Suprapubic skin (tissue), 4 donors: Measurements from ENCODE around the gene PHEX. TPM values are rescaled to one million over a fixed set of nuclear protein-coding genes. Genes with fewer than 3 reads are reported as not detected.

ENCODE experiments used
- DNase-seq, 2 donors: peaks; one replicate each; pipeline ENCODE4 v3.0.0-alpha.2; 2019; ENCODE audit warnings: low spot score in 2 of 2
- H3K27ac ChIP-seq: fragments of 200-600 bp; sonication (generic); one replicate; pipeline ENCODE4 v1.5.1; 2019
- H3K27me3 ChIP-seq: fragments of 200-600 bp; sonication (generic); one replicate; pipeline ENCODE4 v1.5.1; 2019
- H3K36me3 ChIP-seq: fragments of 200-600 bp; sonication (generic); one replicate; pipeline ENCODE4 v1.5.1; 2019
- H3K4me1 ChIP-seq: fragments of 200-600 bp; sonication (generic); one replicate; pipeline ENCODE4 v1.5.1; 2019
- H3K4me3 ChIP-seq: fragments of 200-600 bp; sonication (generic); one replicate; pipeline ENCODE4 v1.5.1; 2019; ENCODE audit warnings: mild to moderate bottlenecking
- H3K9me3 ChIP-seq: fragments of 200-600 bp; sonication (generic); one replicate; pipeline ENCODE4 v1.5.1; 2019
- EP300 ChIP-seq: sonication (generic); formaldehyde crosslinking; IDR thresholded peaks from one replicate; pipeline ENCODE4 v1.6.1; 2017; ENCODE audit warnings: antibody characterized with exemption
- POLR2A ChIP-seq, 2 donors: fragments of 450-650 bp; IDR thresholded peaks; one replicate each; pipeline ENCODE4 v1.6.1; 2017; ENCODE audit warnings: antibody characterized with exemption in 2 of 2, mild to moderate bottlenecking in 2 of 2, moderate library complexity in 2 of 2
- POLR2AphosphoS5 ChIP-seq, 3 donors: sonication (generic); formaldehyde crosslinking; IDR thresholded peaks; one replicate each; pipeline ENCODE4 v1.6.1; 2017; ENCODE audit warnings: antibody characterized with exemption in 3 of 3
- WGBS: methylation state at CpG from one replicate; pipeline ENCODE4 v1.1.5; 2018; 5-methylcytosine and 5-hydroxymethylcytosine counted together
- total RNA-seq, 4 donors: library from RNA; depleted of rRNA; stranded (reverse); fragments of >200 nt; gene quantifications; one replicate each; pipeline ENCODE4 v1.1.0, GENCODE V29; 2016
- TF ChIP-seq, protein P1 (sequence below), 2 donors: fragments of 200-600 bp in 1 of 2; fragments of 450-650 bp in 1 of 2; sonication (generic) in 1 of 2; IDR thresholded peaks; one replicate each; pipeline ENCODE4 v1.5.1; 2016 to 2019; ENCODE audit warnings: antibody characterized with exemption in 2 of 2, mild to moderate bottlenecking in 1 of 2, moderate library complexity in 1 of 2

The PHEX gene
- total RNA-seq, 4 donors from 2014 or later, result 0.21 to 0.32 (median 0.30) TPM; not detected in 1

DNA sequence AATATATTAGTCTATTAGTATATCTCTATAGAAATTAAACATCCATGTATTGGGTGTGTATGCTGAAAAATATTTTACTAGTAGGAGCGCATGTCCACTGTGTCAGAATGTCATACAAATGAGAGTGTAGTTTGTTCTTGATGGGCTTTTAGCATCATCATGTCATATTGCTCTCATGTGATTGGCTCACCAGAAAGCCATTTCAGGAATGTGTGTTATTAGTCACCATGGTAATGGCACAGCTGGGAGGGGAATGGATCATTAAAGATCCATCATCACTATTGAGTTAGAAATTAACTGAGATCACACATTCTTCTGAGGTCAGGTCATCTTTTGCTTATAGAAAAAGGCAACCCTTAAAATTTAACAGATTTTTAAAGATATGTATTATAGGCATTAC, 77.3 kb downstream of the PHEX start:
- WGBS, result 93% methylated on average over 1 of the region's 1 CpG
- no peak for TF ChIP-seq POLR2A (IDR thresholded peaks at IDR 0.05)
- TF ChIP-seq EP300, result no peak
- no peak for TF ChIP-seq POLR2AphosphoS5 (IDR thresholded peaks at IDR 0.05)
- TF ChIP-seq, protein P1, sequence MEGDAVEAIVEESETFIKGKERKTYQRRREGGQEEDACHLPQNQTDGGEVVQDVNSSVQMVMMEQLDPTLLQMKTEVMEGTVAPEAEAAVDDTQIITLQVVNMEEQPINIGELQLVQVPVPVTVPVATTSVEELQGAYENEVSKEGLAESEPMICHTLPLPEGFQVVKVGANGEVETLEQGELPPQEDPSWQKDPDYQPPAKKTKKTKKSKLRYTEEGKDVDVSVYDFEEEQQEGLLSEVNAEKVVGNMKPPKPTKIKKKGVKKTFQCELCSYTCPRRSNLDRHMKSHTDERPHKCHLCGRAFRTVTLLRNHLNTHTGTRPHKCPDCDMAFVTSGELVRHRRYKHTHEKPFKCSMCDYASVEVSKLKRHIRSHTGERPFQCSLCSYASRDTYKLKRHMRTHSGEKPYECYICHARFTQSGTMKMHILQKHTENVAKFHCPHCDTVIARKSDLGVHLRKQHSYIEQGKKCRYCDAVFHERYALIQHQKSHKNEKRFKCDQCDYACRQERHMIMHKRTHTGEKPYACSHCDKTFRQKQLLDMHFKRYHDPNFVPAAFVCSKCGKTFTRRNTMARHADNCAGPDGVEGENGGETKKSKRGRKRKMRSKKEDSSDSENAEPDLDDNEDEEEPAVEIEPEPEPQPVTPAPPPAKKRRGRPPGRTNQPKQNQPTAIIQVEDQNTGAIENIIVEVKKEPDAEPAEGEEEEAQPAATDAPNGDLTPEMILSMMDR (IDR thresholded peaks at IDR 0.05), result no peak

DNA sequence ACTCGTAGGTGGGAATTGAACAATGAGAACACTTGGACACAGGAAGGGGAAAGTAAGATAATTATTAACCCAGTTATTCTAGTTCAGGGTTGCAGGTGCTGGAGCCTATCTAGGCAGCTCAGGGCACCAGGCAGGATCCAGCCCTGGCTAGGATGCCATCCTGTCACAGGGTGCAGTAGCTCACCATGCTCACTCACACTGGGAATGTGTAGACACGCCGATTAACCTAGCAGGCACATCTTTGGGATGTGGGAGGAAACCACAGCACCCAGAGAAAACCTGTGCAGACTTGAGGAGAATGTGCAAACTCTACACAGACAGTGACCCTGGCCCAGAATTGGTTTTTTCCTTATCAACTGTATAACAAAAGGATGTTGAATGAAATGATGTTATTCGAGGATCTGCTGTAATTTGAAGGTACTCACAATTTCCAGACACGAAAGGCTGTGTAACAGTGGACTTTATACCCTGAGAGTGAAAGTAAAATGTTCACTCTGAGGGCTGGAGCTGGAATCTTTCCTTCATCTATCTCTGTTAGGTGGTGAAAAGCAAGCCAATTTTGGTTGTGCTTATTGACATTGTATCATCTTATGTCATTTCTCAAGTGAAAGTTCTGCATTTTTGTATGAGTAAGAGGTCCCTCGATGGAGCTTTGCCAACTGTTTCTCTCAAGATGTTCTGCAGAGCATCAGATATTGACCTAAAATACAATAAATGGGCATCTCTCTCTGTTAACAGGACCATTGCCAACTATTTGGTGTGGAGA, 78.8 kb downstream of the PHEX start:
- Histone ChIP-seq H3K4me3 (no peak overlapping the region), H3K27ac (no peak overlapping the region), H3K36me3 (no peaks in the 10 kb centered on the region), H3K9me3 (no peaks in the 10 kb centered on the region), H3K4me1 (no peaks in the 10 kb centered on the region), H3K27me3 (no peaks in the 10 kb centered on the region)
- 71% methylated on average over 6 of the region's 6 CpGs for WGBS
- DNase-seq, result no peak
- TF ChIP-seq POLR2AphosphoS5 (IDR thresholded peaks at IDR 0.05) (no peak), POLR2A (IDR thresholded peaks at IDR 0.05) (no peak), EP300 (no peak)
- TF ChIP-seq, protein P1 (IDR thresholded peaks at IDR 0.05), result no peak

More for the DNA sequence above, 77.3 kb downstream of the PHEX start:
- H3K4me1 ChIP-seq, result no peaks in the 10 kb centered on the region
- H3K27me3 ChIP-seq, result no peaks in the 10 kb centered on the region
- no peaks in the 10 kb centered on the region for H3K36me3 ChIP-seq
- no peak overlapping the region for H3K4me3 ChIP-seq
- DNase-seq, result no peak
- H3K27ac ChIP-seq, result no peak overlapping the region
- H3K9me3 ChIP-seq, result no peaks in the 10 kb centered on the region

DNA sequence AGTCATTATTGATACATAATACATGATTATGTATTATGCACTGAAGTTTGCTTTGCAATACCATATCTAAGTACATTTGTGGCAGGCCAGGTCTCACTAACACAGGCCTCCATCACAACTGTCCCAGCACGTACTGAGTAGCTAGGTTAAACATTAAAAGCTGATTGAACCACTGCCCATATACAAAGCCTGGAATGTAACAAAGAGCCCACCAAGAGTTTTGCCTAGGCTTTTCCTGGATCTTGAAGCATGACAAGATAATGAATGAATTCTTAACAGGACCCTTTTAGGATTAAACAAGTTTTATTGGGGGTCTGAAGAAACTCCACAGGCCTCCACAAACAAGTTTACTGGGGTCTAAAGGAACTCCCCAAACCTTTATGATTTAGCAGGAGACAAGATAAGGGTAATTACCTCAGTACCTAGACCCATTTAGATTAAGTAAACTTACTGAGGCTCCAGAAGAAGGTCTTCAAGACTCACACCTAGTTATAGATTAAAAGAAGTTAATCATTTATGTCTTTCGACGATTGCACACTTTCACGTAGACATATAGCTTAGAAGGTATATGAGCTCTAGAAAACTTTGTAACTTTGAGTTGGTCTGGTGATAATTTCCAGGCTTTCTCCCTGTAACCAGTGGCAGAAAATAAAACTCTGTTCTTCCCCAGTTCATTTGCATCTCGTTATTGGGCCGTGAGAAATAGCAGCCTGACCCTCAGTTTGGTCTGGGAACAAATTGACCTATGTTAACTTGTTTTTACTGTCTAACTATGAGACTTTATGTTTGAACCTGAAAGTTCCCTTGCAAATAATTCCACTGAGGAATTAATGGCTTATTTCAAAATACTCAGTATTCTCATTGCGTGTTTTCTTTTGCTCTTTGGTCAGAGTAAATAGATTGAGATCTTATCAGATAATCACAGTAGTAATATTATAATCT, 84.8 kb downstream of the PHEX start:
- no peaks in the 10 kb centered on the region for H3K36me3 ChIP-seq
- H3K4me3 ChIP-seq, result no peak overlapping the region
- H3K9me3 ChIP-seq, result no peaks in the 10 kb centered on the region
- no peak for TF ChIP-seq POLR2A (IDR thresholded peaks at IDR 0.05)
- no peak for TF ChIP-seq POLR2AphosphoS5 (IDR thresholded peaks at IDR 0.05)
- no peak for TF ChIP-seq EP300
- TF ChIP-seq, protein P1 (IDR thresholded peaks at IDR 0.05), result no peak
- no peaks in the 10 kb centered on the region for H3K27me3 ChIP-seq
- no peaks in the 10 kb centered on the region for H3K4me1 ChIP-seq
- no peak overlapping the region for H3K27ac ChIP-seq
- 78% methylated on average over 7 of the region's 7 CpGs for WGBS
- no peak for DNase-seq

DNA sequence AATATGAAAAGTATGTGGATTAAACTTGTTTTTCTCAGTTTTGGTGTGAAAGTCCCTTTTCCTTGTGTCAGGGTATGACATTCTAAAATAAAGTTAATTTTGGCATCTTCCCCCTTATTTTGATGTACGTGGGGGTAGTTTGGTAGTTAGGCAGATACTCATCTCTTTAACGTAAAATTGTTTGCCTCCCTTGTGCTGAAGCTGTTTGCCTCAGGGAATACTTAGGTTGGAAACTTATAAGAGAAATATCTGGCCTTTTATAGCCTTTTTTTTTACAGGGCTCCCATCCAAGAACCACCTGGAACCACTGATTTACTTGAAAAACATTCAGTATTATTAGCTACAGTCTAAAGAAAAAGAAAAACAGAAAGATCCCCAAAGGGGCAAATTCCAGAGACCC, 85.5 kb downstream of the PHEX start:
- no peak overlapping the region for H3K27ac ChIP-seq
- no peaks in the 10 kb centered on the region for H3K36me3 ChIP-seq
- WGBS, result 21% methylated on average over 2 of the region's 2 CpGs
- H3K27me3 ChIP-seq, result no peaks in the 10 kb centered on the region
- no peak for TF ChIP-seq EP300
- H3K9me3 ChIP-seq, result no peaks in the 10 kb centered on the region
- DNase-seq, result no peak
- H3K4me3 ChIP-seq, result no peak overlapping the region
- H3K4me1 ChIP-seq, result no peaks in the 10 kb centered on the region

DNA sequence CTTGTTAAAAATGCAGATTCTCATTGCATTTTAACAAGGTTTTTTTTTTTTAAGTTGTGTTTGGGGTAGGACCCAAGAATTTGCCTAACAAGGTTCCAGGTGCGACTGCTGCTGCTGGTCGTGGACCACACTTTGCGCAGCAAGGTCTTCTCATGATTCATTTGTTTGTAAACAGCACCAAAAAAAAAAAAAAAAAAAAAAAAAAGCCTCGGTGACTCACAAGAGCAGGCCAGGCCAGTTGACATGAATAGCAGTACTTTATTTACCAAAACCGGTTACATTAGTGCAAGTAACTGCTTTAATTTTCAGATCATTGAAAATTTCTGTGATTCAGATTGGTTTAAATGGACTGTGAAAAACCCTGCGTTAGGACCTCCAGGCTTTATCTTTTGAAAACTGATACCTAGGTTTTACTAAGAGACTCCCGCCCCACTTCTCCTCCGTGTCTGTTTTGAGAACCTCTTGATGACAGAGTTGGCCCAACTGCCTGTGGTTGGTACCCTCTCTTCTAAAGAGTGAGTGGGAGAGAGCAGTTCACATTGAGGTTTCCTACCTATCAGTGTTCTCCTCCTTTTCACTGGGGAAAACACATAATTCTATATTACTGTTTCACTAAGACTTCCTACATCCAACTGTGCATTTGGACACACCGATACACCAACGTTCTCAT, 86.2 kb downstream of the PHEX start:
- no peaks in the 10 kb centered on the region for H3K36me3 ChIP-seq
- no peak for DNase-seq
- WGBS, result 50% methylated on average over 10 of the region's 10 CpGs
- no peak overlapping the region for H3K27ac ChIP-seq
- no peaks in the 10 kb centered on the region for H3K9me3 ChIP-seq
- H3K4me1 ChIP-seq, result no peaks in the 10 kb centered on the region
- TF ChIP-seq, protein P1 (IDR thresholded peaks at IDR 0.05), result no peak
- TF ChIP-seq EP300 (no peak), POLR2A (IDR thresholded peaks at IDR 0.05) (no peak), POLR2AphosphoS5 (IDR thresholded peaks at IDR 0.05) (no peak)
- no peak overlapping the region for H3K4me3 ChIP-seq
- no peaks in the 10 kb centered on the region for H3K27me3 ChIP-seq
